Panc1 (cell line): Measurements from ENCODE around the gene DGCR8. TPM values are rescaled to one million over a fixed set of nuclear protein-coding genes. Genes with fewer than 3 reads are reported as not detected.

ENCODE experiments used
- ATAC-seq: fragments of 200-7000 bp; cut with Tn5 transposase; 2 replicates; pipeline ENCODE4 v1.9.1; 2020; ENCODE audit warnings: mild to moderate bottlenecking, moderate library complexity
- BruUV-seq: library from RNA; stranded (reverse); fragments of 400-500 nt; replicated peaks from 2 replicates; lab custom pipeline; 2021; lab: Mats Ljungman, UMichigan
- CTCF ChIA-PET: fragments of 300-600 bp; sonication (Branson Sonifier 250); formaldehyde crosslinking; loops from one replicate; lab custom pipeline; 2022; ENCODE audit warnings: antibody characterized with exemption; lab: Charles Lee
- POLR2A ChIA-PET: fragments of 300-600 bp; sonication (Branson Sonifier 250); formaldehyde crosslinking; loops from one replicate; lab custom pipeline; 2022; ENCODE audit warnings: antibody characterized with exemption; lab: Charles Lee
- DNase-seq: peaks from one replicate; pipeline ENCODE4 v3.0.0-alpha.2; 2010; ENCODE audit warnings: low read depth, low spot score
- H3K27ac ChIP-seq: 2 replicates; pipeline ENCODE4 v1.5.1; 2011; ENCODE audit warnings: mild to moderate bottlenecking, low read length, inconsistent platforms
- H3K27me3 ChIP-seq: fragments of 200-500 bp; sonication (Bioruptor generic); 2 replicates; pipeline ENCODE4 v1.6.0; 2014; ENCODE audit warnings: low read length, inconsistent platforms; ENCODE audit not compliant: control insufficient read depth, insufficient read depth
- H3K36me3 ChIP-seq: fragments of 200-500 bp; sonication (Bioruptor generic); 2 replicates; pipeline ENCODE4 v1.5.1; 2014; ENCODE audit warnings: inconsistent platforms, mild to moderate bottlenecking, low read length, moderate library complexity; ENCODE audit not compliant: control insufficient read depth, insufficient read depth
- H3K4me1 ChIP-seq: 2 replicates; pipeline ENCODE4 v1.5.1; 2011; ENCODE audit warnings: inconsistent platforms, mild to moderate bottlenecking, low read length, moderate library complexity; ENCODE audit not compliant: control insufficient read depth, insufficient read depth
- H3K4me3 ChIP-seq, 2 experiments: 2 replicates each; pipeline ENCODE4 v1.5.1; 2011 to 2012; ENCODE audit warnings: low read depth in 2 of 2, low read length in 2 of 2, mild to moderate bottlenecking in 2 of 2, inconsistent platforms in 1 of 2, moderate library complexity in 1 of 2
- H3K9me3 ChIP-seq: fragments of 200-500 bp; sonication (Bioruptor generic); 2 replicates; pipeline ENCODE4 v1.5.1; 2014; ENCODE audit warnings: low read depth, mild to moderate bottlenecking, inconsistent platforms, low read length, moderate library complexity; ENCODE audit not compliant: control insufficient read depth, insufficient read depth
- CTCF ChIP-seq: fragments of 450-650 bp; IDR thresholded peaks from 2 replicates; pipeline ENCODE4 v1.5.1; 2017; ENCODE audit warnings: mild to moderate bottlenecking
- POLR2AphosphoS5 ChIP-seq: IDR thresholded peaks from 2 replicates; pipeline ENCODE4 v1.6.1; 2012; ENCODE audit warnings: mild to moderate bottlenecking, low read depth, low read length, moderate library complexity
- REST ChIP-seq, 2 experiments: IDR thresholded peaks; 2 replicates each; pipeline ENCODE4 v1.6.1; 2011 to 2012; ENCODE audit warnings: low read depth in 2 of 2, control low read depth in 1 of 2, low read length in 1 of 2, mild to moderate bottlenecking in 1 of 2, moderate library complexity in 1 of 2; ENCODE audit not compliant: insufficient read depth in 1 of 2
- SIN3A ChIP-seq: IDR thresholded peaks from 2 replicates; pipeline ENCODE4 v1.6.1; 2012; ENCODE audit warnings: low read depth, mild to moderate bottlenecking, low read length, moderate library complexity, borderline replicate concordance; ENCODE audit not compliant: insufficient read depth
- TCF7L2 ChIP-seq: IDR thresholded peaks from 2 replicates; pipeline ENCODE4 v1.6.1; 2011; ENCODE audit warnings: mild to moderate bottlenecking, low read depth, low read length, inconsistent platforms
- in situ Hi-C: cut with HindIII; loops from 2 replicates; pipeline ENCODE4 v1.10.0; 2016; ENCODE audit warnings: low sequenced_read_pairs, low pct_unique_long_range_greater_than_20kb
- intact Hi-C: fragments of 100-400 bp; cut with micrococcal nuclease; formaldehyde crosslinking; loops from one replicate; pipeline ENCODE4 v1.10.0; 2022; ENCODE audit not compliant: unreplicated experiment
- total RNA-seq: library from RNA; stranded (reverse); gene quantifications from one replicate; pipeline ENCODE4 v1.2.1, GENCODE V29; 2021; ENCODE audit not compliant: unreplicated experiment

DGCR8 gene
- total RNA-seq, 1 experiment from 2014 or later, result 35.0 TPM

GRCh38 chr22:20126284-20127029 is 46.4 kb downstream of the DGCR8 start:
- ChIA-PET POLR2A (no interaction called here), CTCF (no interaction called here)
- Histone ChIP-seq H3K36me3 (peaks cover 4% of the 10 kb centered on the region; the same call in 1 of the 2 replicates), H3K27me3 (no peaks in the 10 kb centered on the region), H3K4me3 (no peak overlapping the region), H3K27ac (no peak overlapping the region), H3K4me1 (no peaks in the 10 kb centered on the region; the same call in 1 of the 2 replicates), H3K9me3 (no peaks in the 10 kb centered on the region)
- no peak for DNase-seq
- no peak for ATAC-seq
- in situ Hi-C loops, result no loop called here
- TF ChIP-seq TCF7L2, result no peak
- intact Hi-C loops, result no loop called here
- TSS peak; percentile 38 for BruUV-seq

- H3K36me3 ChIP-seq, result peaks cover 3% of the 10 kb centered on the region
- no peak overlapping the region for H3K27ac ChIP-seq
- ChIA-PET CTCF (interaction anchor here (0.6 kb wide), 1 partner anchor 16 kb away, joined by 8 read pairs; no protein-coding TSS in a partner anchor), POLR2A (no interaction called here)
- TF ChIP-seq CTCF (no peak), REST (IDR thresholded peaks at IDR 0.05; ENCODE audit: insufficient read depth in 1 of 2, low read depth in 2 of 2, low read length in 1 of 2) (no peak)
- H3K4me1 ChIP-seq, result no peaks in the 10 kb centered on the region; the same call in 1 of the 2 replicates
- intact Hi-C loops, result no loop called here
- H3K9me3 ChIP-seq, result no peaks in the 10 kb centered on the region
- no peaks in the 10 kb centered on the region for H3K27me3 ChIP-seq
- in situ Hi-C loops, result no loop called here
- BruUV-seq, result no TSS peak
- DNase-seq, result no peak
- ATAC-seq, result no peak
- no peak overlapping the region for H3K4me3 ChIP-seq
Measured at GRCh38 chr22:20127318-20127868, 47.4 kb downstream of the DGCR8 start.

- in situ Hi-C loops, result no loop called here
- ChIA-PET POLR2A (no interaction called here), CTCF (no interaction called here)
- Histone ChIP-seq H3K27ac (no peak overlapping the region), H3K36me3 (peaks cover 2% of the 10 kb centered on the region; the same call in 1 of the 2 replicates), H3K4me1 (no peaks in the 10 kb centered on the region; the same call in 1 of the 2 replicates), H3K4me3 (no peak overlapping the region), H3K9me3 (no peaks in the 10 kb centered on the region), H3K27me3 (no peaks in the 10 kb centered on the region)
- intact Hi-C loops, result no loop called here
- no peak for TF ChIP-seq REST (IDR thresholded peaks at IDR 0.05; ENCODE audit: insufficient read depth in 1 of 2, low read depth in 2 of 2, low read length in 1 of 2)
- TF ChIP-seq SIN3A, result no peak
- no peak for TF ChIP-seq TCF7L2
- no peak for TF ChIP-seq POLR2AphosphoS5
- TF ChIP-seq CTCF, result no peak
- BruUV-seq, result no TSS peak
- ATAC-seq, result no peak
- DNase-seq, result no peak
Measured at GRCh38 chr22:20127869-20128618, 48.0 kb downstream of the DGCR8 start.
